SK-N-SH treated with all-trans-retinoic acid at 6 μM for 48 hours (cell line): Measurements from ENCODE around the gene PPP4R4.

Experiments used
- CSDC2 ChIP-seq: fragments of 250-450 bp; sonication (Bioruptor Pico); IDR thresholded peaks from 2 replicates; pipeline ENCODE4 v1.5.0; 2020; ENCODE audit warnings: mild to moderate bottlenecking, moderate library complexity
- GLIS3 ChIP-seq: fragments of 250-450 bp; sonication (Bioruptor Pico); IDR thresholded peaks from 2 replicates; pipeline ENCODE4 v1.5.0; 2020; ENCODE audit warnings: mild to moderate bottlenecking, moderate library complexity
- SNAI2 ChIP-seq: fragments of 250-450 bp; sonication (Bioruptor Pico); IDR thresholded peaks from 2 replicates; pipeline ENCODE4 v1.5.0; 2020; ENCODE audit warnings: mild to moderate bottlenecking, moderate library complexity
- TCF4 ChIP-seq: fragments of 250-450 bp; sonication (Bioruptor Pico); IDR thresholded peaks from 2 replicates; pipeline ENCODE4 v1.8.0; 2021; ENCODE audit warnings: mild to moderate bottlenecking, moderate library complexity, borderline replicate concordance
- ZNF565 ChIP-seq: fragments of 450-650 bp; formaldehyde crosslinking; conservative IDR thresholded peaks from 2 replicates; pipeline ENCODE4 v1.5.0; 2020; ENCODE audit warnings: low read depth, mild to moderate bottlenecking, moderate library complexity

GRCh38 chr14:94312481-94313246, 138.5 kb downstream of the PPP4R4 start:
- TF ChIP-seq TCF4 (no peak), GLIS3 (CRISPR knock-in tag) (no peak), CSDC2 (no peak), SNAI2 (CRISPR knock-in tag) (no peak), ZNF565 (no peak)
